HG02678 (cell line): ENCODE results near the gene SNX24.
"Not testable (repeated sequence)": the region's sequence is repeated elsewhere in the genome, so short reads cannot be mapped to it uniquely, and the experiment has no call there.

Source experiments
- ATAC-seq: cut with Tn5 transposase; IDR thresholded peaks from one replicate; pipeline ENCODE4 v1.9.1; 2021; ENCODE audit warnings: mild to moderate bottlenecking, moderate library complexity; ENCODE audit not compliant: unreplicated experiment

SNX24 gene

GRCh38 chr5:122957457-122957856, 112.0 kb downstream of the SNX24 start:
- ATAC-seq = no peak

- ATAC-seq = no peak
Measured at GRCh38 chr5:122959740-122960445, 114.5 kb downstream of the SNX24 start.

- ATAC-seq = no peak
Measured at GRCh38 chr5:122963305-122963704, 117.9 kb downstream of the SNX24 start.

- ATAC-seq = no peak
Measured at GRCh38 chr5:122965111-122965510, 119.7 kb downstream of the SNX24 start.

- ATAC-seq = peak; percentile 63
Measured at GRCh38 chr5:122967085-122967484, 121.7 kb downstream of the SNX24 start.

GRCh38 chr5:122967625-122968024, 122.2 kb downstream of the SNX24 start:
- ATAC-seq = peak; percentile 97

- ATAC-seq = not testable (repeated sequence)
Measured at GRCh38 chr5:122968056-122968455, 122.6 kb downstream of the SNX24 start.

GRCh38 chr5:122971333-122971732, 125.9 kb downstream of the SNX24 start:
- no peak for ATAC-seq

- ATAC-seq = no peak
Measured at GRCh38 chr5:122972877-122973276, 127.5 kb downstream of the SNX24 start.

GRCh38 chr5:122973759-122974158, 128.3 kb downstream of the SNX24 start:
- ATAC-seq = not testable (repeated sequence)

- not testable (repeated sequence) for ATAC-seq
Measured at GRCh38 chr5:122974251-122974650, 128.8 kb downstream of the SNX24 start.

GRCh38 chr5:122977319-122977718, 131.9 kb downstream of the SNX24 start:
- no peak for ATAC-seq

GRCh38 chr5:122978068-122978467, 132.7 kb downstream of the SNX24 start:
- ATAC-seq = no peak

- ATAC-seq = no peak
Measured at GRCh38 chr5:122978644-122979297, 133.4 kb downstream of the SNX24 start.

GRCh38 chr5:122981846-122982245, 136.4 kb downstream of the SNX24 start:
- ATAC-seq = no peak

GRCh38 chr5:122982376-122982775, 137.0 kb downstream of the SNX24 start:
- no peak for ATAC-seq

GRCh38 chr5:122984425-122984824, 139.0 kb downstream of the SNX24 start:
- peak; percentile 62 for ATAC-seq

GRCh38 chr5:122985006-122985700, 139.7 kb downstream of the SNX24 start:
- no peak for ATAC-seq

GRCh38 chr5:122985954-122986721, 140.7 kb downstream of the SNX24 start:
- peak; percentile 87 for ATAC-seq

- ATAC-seq = no peak
Measured at GRCh38 chr5:122996091-122996490, 150.7 kb downstream of the SNX24 start.

GRCh38 chr5:122997294-122997693, 151.9 kb downstream of the SNX24 start:
- no peak for ATAC-seq
